ENCODE measurements around the gene LATS2.

- TF ChIP-seq CTCF (IDR thresholded peaks at IDR 0.05) (no peak), POLR2A (IDR thresholded peaks at IDR 0.05) (no peak)
Measured at GRCh38 chr13:21095311-21095710, 33.9 kb upstream of the LATS2 start.

All from uterus (tissue), 2 donors.